Activated CD4-positive, CD25-positive, alpha-beta regulatory T cell (primary cell): ENCODE results near the gene TICRR.

Experiments used
- DNase-seq, 4 experiments: peaks; one replicate each; lab custom pipeline; 2025; lab: John Stamatoyannopoulos, UW

Gene TICRR

DNA sequence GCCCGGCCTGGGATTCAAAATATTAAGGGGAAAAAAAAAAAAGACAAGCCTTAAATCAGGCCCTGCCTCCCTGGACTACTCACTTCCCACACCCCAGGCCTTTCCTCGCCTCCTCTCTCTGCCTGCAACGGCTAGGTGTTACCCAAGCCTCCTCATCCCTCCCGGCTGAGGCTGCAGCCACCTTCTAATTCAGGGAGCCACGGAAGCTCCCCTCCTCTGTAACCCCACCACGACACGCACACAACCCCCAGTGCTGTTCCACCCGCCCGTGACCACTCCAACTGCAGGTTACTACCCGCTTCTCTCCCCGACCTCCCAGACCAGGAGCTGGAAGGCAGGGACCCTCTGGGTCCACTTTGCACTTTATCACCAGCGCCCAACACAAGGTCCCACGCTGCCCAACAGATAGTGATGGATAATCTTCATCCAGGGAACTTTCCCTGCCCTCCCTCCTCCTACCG lies 79.1 kb downstream of the TICRR start:
- DNase-seq, result no peak

GRCh38 chr15:89654847-89655805 lies 79.9 kb downstream of the TICRR start, which contains the start of gene KIF7:
KIF7 (minus strand) TSS chr15:89655467; CDS start chr15:89652930, 2,537 bp downstream.
- no peak for DNase-seq

DNA sequence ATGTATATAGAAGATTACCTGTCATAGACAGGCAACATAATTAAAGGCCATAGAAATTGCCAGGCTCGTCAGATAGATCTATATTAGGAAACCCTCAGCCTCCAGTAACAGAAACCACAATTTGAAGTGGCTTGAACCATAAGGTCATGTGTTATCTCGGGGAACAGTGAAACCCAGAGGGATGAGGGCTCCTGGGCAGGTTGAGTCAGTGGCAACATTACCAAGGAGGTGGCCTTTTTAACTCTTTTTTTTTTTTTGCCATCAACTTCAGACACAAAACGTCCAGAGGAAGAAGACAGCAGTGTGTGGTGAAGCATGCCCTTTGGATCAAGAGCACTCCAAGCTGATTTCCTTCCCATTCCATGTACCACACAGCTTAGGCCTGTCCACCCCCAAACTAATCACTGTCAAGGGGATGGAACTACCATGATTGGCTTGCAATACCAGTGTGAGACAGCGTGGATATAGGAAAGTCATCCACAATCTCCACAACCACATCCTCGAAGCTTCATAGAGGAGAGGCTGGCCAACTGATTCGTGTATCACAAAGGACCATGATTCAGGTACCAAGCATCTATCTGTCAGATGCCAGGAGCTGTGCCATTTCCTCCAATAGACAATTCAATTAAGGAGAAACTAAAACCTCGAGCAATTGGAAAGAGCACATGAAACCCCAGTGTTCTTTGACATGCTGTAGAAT lies 81.0 kb downstream of the TICRR start:
- DNase-seq, result no peak

- DNase-seq, result no peak
Observed at GRCh38 chr15:89657686-89658200, 82.5 kb downstream of the TICRR start.

- no peak for DNase-seq
Observed at GRCh38 chr15:89659295-89659694, 84.0 kb downstream of the TICRR start.

- no peak for DNase-seq
Observed at GRCh38 chr15:89660556-89660955, 85.3 kb downstream of the TICRR start.

DNA sequence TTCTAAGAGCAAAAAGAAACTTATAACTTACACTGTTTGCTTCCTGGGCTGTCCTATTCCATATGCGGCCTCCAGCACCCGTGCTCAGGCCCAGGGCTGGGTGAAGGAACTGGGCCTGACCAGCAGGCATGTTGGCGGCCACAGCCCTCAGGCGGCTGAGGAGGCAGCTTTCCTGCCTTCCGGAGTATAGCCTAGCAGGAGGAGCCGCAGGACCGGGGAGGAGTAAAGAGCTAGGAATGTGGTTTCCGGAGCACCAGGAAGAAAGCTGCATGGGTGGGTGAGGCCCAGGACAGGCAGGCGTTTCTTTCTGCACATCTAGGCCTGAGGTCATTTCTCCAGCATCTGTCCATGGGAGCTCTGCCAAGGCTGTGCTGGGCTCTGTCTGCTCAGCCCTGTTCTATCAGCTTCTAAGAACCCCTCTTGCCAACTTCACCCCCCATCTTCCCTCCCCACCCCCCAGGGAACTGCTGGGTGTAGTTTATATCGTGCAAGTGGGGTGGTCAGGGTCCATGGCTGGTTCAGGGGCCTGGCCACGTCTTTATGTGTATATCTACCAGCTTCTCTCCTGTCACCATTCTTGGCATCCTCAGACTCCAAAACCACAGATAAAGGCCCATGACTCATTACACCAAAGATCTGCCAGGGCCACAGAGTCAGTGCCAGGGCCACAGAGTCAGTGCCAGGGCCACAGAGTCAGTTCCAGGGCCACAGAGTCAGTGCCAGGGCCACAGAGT lies 87.8 kb downstream of the TICRR start:
- no peak for DNase-seq

GRCh38 chr15:89664441-89665350 lies 89.4 kb downstream of the TICRR start:
- DNase-seq, result no peak

GRCh38 chr15:89665449-89666181 lies 90.3 kb downstream of the TICRR start:
- DNase-seq, result no peak

DNA sequence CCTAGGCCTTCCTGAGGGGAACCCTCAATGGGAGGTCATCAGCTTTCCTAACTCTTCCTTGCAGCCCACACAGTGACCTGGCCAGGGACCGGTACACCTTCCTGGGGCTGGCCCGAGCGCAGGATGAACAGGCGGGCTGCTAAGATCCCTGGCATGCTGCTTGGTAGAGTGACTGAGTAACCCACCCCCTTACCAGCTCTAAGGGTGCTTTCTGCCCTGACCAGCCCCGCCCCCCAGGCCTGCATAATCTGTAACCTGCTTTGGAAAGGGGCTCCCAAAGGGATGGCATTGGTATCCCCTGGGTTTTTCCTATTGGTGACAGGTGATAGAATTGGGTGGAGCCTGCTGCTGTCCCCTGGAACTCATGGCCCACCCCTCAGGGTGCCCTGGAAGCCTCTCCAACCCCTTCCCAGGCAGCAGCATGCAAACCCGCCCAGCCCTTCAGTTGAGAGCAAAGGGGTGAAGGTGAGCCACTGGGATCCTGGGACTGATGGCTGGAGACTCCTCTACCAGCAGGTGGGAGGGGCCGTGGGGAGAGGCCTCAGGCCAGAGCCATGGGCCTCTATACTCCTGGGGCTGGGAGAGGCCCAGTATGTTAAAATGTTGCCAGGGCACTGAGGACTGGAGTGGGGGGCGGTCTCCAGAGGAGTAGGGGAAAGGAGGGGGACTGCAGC lies 91.1 kb downstream of the TICRR start:
- no peak for DNase-seq

- DNase-seq, result no peak
Observed at GRCh38 chr15:89666858-89667705, 91.8 kb downstream of the TICRR start.

DNA sequence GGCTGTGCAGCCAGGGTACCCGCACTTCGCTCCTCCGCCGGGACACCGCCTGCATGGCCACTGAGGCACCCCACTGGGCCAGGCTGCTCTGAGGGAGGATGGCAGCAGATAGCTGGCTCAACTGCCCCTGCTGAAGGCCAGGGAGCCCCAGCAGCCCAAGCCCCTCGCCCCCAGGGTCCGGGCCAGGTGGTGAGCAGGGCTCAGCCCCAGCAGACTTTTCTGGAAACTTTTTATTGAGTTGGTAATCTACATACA lies 92.4 kb downstream of the TICRR start:
- no peak for DNase-seq

DNA sequence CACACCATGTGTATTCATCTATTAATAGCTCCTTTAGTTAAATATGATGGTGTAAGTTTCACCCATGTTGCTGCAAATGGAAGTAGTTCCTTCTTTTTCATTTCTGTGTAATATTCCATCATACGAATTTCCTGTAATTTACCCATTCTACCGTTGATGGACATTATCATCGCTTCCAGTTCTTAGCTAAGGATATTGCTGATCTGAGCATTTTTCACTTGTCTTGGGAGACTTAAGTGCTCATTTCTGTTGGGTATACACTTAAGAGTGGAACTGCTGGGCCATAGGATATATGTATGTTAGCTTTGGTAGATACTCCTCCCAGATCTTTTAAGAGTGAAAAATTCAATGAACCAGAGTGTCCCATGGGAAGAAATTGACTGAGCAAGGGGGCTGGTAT lies 92.9 kb downstream of the TICRR start:
- no peak for DNase-seq

- no peak for DNase-seq
Observed at GRCh38 chr15:89669309-89669865, 94.1 kb downstream of the TICRR start.

GRCh38 chr15:89669941-89670340 lies 94.7 kb downstream of the TICRR start:
- no peak for DNase-seq

DNA sequence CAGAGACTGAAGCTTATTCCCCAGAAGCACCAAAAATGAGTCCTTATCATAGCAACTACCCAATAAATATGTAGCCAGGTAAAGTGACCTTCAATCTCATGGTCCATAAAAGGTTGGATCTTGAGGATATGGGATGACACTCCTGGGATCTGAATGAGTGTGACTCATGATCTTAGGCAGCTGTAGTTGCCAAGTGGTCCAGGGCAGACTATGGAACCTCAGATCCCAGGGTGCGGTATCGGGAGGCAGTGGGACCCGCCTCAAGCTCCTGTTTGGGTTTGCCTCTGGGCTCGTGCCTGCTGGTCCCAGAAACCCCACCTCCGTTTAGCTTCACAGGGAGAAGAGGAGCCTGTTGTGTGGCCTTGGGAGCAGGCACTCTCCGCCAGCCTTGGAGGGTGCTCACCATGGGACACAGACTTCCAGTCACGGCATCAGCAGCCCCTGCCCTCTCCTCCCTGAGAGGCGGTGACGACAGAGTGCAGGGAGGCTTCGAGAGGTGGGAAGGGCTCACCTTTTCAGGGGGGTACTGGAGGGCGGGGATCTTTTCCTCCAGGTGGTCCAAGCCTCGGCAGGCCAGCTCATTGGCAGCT lies 95.8 kb downstream of the TICRR start:
- no peak for DNase-seq

- no peak for DNase-seq
Observed at GRCh38 chr15:89671687-89672086, 96.4 kb downstream of the TICRR start.
